Suprapubic skin (tissue), 3 donors: Measurements from ENCODE around the gene GHITM.

Source experiments
- EP300 ChIP-seq: sonication (generic); formaldehyde crosslinking; IDR thresholded peaks from one replicate; pipeline ENCODE4 v1.6.1; 2017; ENCODE audit warnings: antibody characterized with exemption
- POLR2A ChIP-seq, 2 donors: fragments of 450-650 bp; IDR thresholded peaks; one replicate each; pipeline ENCODE4 v1.6.1; 2017; ENCODE audit warnings: antibody characterized with exemption in 2 of 2, mild to moderate bottlenecking in 2 of 2, moderate library complexity in 2 of 2
- TF ChIP-seq, protein P1 (sequence below), 2 donors: fragments of 200-600 bp in 1 of 2; fragments of 450-650 bp in 1 of 2; sonication (generic) in 1 of 2; IDR thresholded peaks; one replicate each; pipeline ENCODE4 v1.5.1; 2016 to 2019; ENCODE audit warnings: antibody characterized with exemption in 2 of 2, mild to moderate bottlenecking in 1 of 2, moderate library complexity in 1 of 2

DNA sequence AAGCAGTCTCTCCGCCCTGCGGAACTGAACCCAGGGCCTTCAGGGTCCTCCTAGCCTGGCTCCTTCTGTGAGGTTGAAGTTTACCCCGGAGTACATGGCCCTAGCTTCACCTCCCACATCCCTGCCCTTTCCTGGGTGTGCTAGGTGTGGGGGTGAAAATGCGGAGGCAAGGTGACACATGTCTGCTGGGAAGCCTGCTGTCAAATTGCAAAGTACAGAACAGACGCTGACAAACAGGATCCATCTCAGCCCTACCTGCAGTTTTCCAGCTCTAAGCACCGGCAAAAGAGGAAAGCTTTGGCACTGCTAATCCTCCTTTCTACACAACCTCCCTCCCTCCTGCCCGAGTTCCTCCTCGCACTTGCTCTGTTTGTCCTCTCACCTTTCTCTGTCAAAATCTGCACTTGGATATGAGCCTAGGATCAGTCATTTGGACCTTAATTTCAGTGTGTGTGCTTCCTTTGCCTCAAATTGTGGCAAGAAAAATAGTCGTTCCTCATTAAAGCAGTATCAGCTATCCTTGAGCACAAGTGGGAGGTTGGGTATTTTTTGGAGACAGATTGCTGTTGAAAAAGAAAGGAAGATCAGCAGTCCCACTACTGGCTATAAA lies 19.9 kb downstream of the GHITM start:
- TF ChIP-seq POLR2A (IDR thresholded peaks at IDR 0.05) (no peak), EP300 (no peak)
- TF ChIP-seq, protein P1, sequence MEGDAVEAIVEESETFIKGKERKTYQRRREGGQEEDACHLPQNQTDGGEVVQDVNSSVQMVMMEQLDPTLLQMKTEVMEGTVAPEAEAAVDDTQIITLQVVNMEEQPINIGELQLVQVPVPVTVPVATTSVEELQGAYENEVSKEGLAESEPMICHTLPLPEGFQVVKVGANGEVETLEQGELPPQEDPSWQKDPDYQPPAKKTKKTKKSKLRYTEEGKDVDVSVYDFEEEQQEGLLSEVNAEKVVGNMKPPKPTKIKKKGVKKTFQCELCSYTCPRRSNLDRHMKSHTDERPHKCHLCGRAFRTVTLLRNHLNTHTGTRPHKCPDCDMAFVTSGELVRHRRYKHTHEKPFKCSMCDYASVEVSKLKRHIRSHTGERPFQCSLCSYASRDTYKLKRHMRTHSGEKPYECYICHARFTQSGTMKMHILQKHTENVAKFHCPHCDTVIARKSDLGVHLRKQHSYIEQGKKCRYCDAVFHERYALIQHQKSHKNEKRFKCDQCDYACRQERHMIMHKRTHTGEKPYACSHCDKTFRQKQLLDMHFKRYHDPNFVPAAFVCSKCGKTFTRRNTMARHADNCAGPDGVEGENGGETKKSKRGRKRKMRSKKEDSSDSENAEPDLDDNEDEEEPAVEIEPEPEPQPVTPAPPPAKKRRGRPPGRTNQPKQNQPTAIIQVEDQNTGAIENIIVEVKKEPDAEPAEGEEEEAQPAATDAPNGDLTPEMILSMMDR (IDR thresholded peaks at IDR 0.05), result no peak
